MCF 10A (cell line): Measurements from ENCODE around the gene ZMYM2. TPM values are rescaled to one million over a fixed set of nuclear protein-coding genes. Genes with fewer than 3 reads are reported as not detected.

ENCODE experiments used
- Bru-seq: library from RNA; stranded (reverse); fragments of 400-500 nt; gene quantifications from one replicate; lab custom pipeline; 2021; lab: Mats Ljungman, UMichigan
- BruChase-seq, 2 experiments: library from RNA; stranded (reverse); fragments of 400-500 nt; gene quantifications; one replicate each; lab custom pipeline; 2021; lab: Mats Ljungman, UMichigan
- BruUV-seq: library from RNA; stranded (reverse); fragments of 400-500 nt; replicated peaks from 2 replicates; lab custom pipeline; 2021; lab: Mats Ljungman, UMichigan
- CTCF ChIA-PET: fragments of 300-600 bp; sonication (Branson Sonifier 250); formaldehyde crosslinking; extraction: SDS; loops from one replicate; lab custom pipeline; 2021; ENCODE audit warnings: antibody characterized with exemption, inconsistent platforms; lab: Yijun Ruan, JAX
- POLR2A ChIA-PET: fragments of 300-600, 350-650 bp; sonication (Branson Sonifier 250); formaldehyde crosslinking; extraction: SDS; loops from one replicate; lab custom pipeline; 2020; ENCODE audit warnings: antibody characterized with exemption, inconsistent platforms; lab: Yijun Ruan, JAX
- DNase-seq: peaks from one replicate; pipeline ENCODE4 v3.0.0-alpha.2; 2018; ENCODE audit not compliant: unreplicated experiment
- H3K27ac Mint-ChIP-seq: one replicate; pipeline ENCODE4 v1.8.0; 2022; ENCODE audit warnings: mild to moderate bottlenecking, low read depth, mixed read lengths; ENCODE audit not compliant: unreplicated experiment
- H3K27me3 Mint-ChIP-seq: one replicate; pipeline ENCODE4 v1.8.0; 2022; ENCODE audit warnings: mixed read lengths; ENCODE audit not compliant: insufficient read depth, unreplicated experiment
- H3K36me3 Mint-ChIP-seq: one replicate; pipeline ENCODE4 v1.8.0; 2022; ENCODE audit warnings: mild to moderate bottlenecking, moderate library complexity, mixed read lengths; ENCODE audit not compliant: insufficient read depth, unreplicated experiment
- H3K4me1 Mint-ChIP-seq: one replicate; pipeline ENCODE4 v1.8.0; 2022; ENCODE audit warnings: mixed read lengths; ENCODE audit not compliant: insufficient read depth, unreplicated experiment
- H3K4me3 Mint-ChIP-seq: one replicate; pipeline ENCODE4 v1.8.0; 2022; ENCODE audit warnings: mild to moderate bottlenecking, moderate library complexity, mixed read lengths; ENCODE audit not compliant: unreplicated experiment
- H3K9me3 Mint-ChIP-seq: one replicate; pipeline ENCODE4 v1.8.0; 2022; ENCODE audit warnings: mixed read lengths; ENCODE audit not compliant: unreplicated experiment
- CTCF ChIP-seq: fragments of 200-600 bp; IDR thresholded peaks from one replicate; pipeline ENCODE4 v1.8.0; 2022; ENCODE audit warnings: antibody characterized with exemption, mild to moderate bottlenecking; ENCODE audit not compliant: unreplicated experiment
- intact Hi-C: fragments of 100-400 bp; cut with micrococcal nuclease; formaldehyde crosslinking; loops from 2 replicates; pipeline ENCODE4 v1.14.1; 2022
- long read RNA-seq: library from polyadenylated mRNA; stranded (forward); transcript quantifications from one replicate; pipeline ENCODE4 v2.0.0, GENCODE V29; 2022
- total RNA-seq: library from RNA; stranded (reverse); gene quantifications from 2 replicates; pipeline ENCODE4 v1.2.3, GENCODE V29; 2022

ZMYM2 gene
- total RNA-seq: 62.2 and 63.2 TPM in 2 replicates
- percentile 88 among the genes with signal in this experiment for Bru-seq, nascent RNA
- percentile 91 among the genes with signal in this experiment for BruChase-seq, experiment 1, labeled RNA remaining after a 6-hour chase
- percentile 92 among the genes with signal in this experiment for BruChase-seq, experiment 2, labeled RNA remaining after a 2-hour chase
- long read RNA-seq, full-length matches to known transcripts: 2 of 38 reads
- long read RNA-seq, partial matches to known transcripts: 8 of 38 reads
- long read RNA-seq, other reads (novel, unspliced or antisense): 28 of 38 reads

- POLR2A ChIA-PET: interaction anchor here (0.6 to 0.7 kb wide), 2 partner anchors 71 to 227 kb away, joined by 3 read pairs; no protein-coding TSS in a partner anchor
- no TSS peak for BruUV-seq
- Mint-ChIP-seq H3K4me3 (peak within 1 kb of the TSS; percentile 92), H3K27ac (peak within 1 kb of the TSS; percentile 88), H3K27me3 (no peaks in the 10 kb centered on the region), H3K9me3 (no peaks in the 10 kb centered on the region), H3K4me1 (peaks cover 6% of the 10 kb centered on the region), H3K36me3 (peaks cover 32% of the 10 kb centered on the region)
- no peak for TF ChIP-seq CTCF
- peak; percentile 95 for DNase-seq
- intact Hi-C loops: no loop called here
- CTCF ChIA-PET: interaction anchor here (0.6 to 1.4 kb wide), 2 partner anchors 31 to 44 kb away, joined by 4 to 5 read pairs; no protein-coding TSS in a partner anchor
Observed at GRCh38 chr13:19958155-19959111, at the start of gene ZMYM2. ZMYM2 (plus strand) TSS chr13:19958727; CDS start chr13:19993073, 34,346 bp downstream.

- H3K9me3 Mint-ChIP-seq: no peaks in the 10 kb centered on the region
- ChIA-PET POLR2A (interaction anchor here (0.7 to 2.1 kb wide), 4 partner anchors 17 to 864 kb away, joined by 3 to 10 read pairs (median 4); partner anchors contain the start of gene ZMYM5), CTCF (interaction anchor here (1.5 to 1.7 kb wide), 2 partner anchors 17 kb away, joined by 3 to 8 read pairs; no protein-coding TSS in a partner anchor)
- H3K4me3 Mint-ChIP-seq: peak overlapping the region; percentile 48
- TF ChIP-seq CTCF: no peak
- peak overlapping the region; percentile 92 for H3K27ac Mint-ChIP-seq
- no peaks in the 10 kb centered on the region for H3K36me3 Mint-ChIP-seq
- BruUV-seq: no TSS peak
- intact Hi-C loops: no loop called here
- peak; percentile 69 for DNase-seq
- no peaks in the 10 kb centered on the region for H3K27me3 Mint-ChIP-seq
- H3K4me1 Mint-ChIP-seq: peaks cover 12% of the 10 kb centered on the region
Observed at GRCh38 chr13:19910336-19911072, 48.0 kb upstream of the ZMYM2 start.

GRCh38 chr13:19927117-19927748, 31.3 kb upstream of the ZMYM2 start:
- intact Hi-C loops: loop anchor here (1.0 kb wide), 2 partner anchors 33 to 236 kb away; no protein-coding TSS in a partner anchor
- peak; percentile 61 for DNase-seq
- H3K27me3 Mint-ChIP-seq: no peaks in the 10 kb centered on the region
- no peak overlapping the region for H3K27ac Mint-ChIP-seq
- ChIA-PET POLR2A (interaction anchor here (0.6 to 1.8 kb wide), 6 partner anchors 16 to 50 kb away, joined by 3 to 10 read pairs (median 4); no protein-coding TSS in a partner anchor), CTCF (interaction anchor here (0.5 to 3.1 kb wide), 27 partner anchors 16 to 1662 kb away, joined by 3 to 21 read pairs (median 4); partner anchors contain the start of genes GJA3 and ZMYM5)
- peak; percentile 52 for TF ChIP-seq CTCF
- no peaks in the 10 kb centered on the region for H3K9me3 Mint-ChIP-seq
- BruUV-seq: no TSS peak
- H3K36me3 Mint-ChIP-seq: no peaks in the 10 kb centered on the region
- no peak overlapping the region for H3K4me3 Mint-ChIP-seq
- peaks cover 6% of the 10 kb centered on the region for H3K4me1 Mint-ChIP-seq
